Activated CD8-positive, alpha-beta memory T cell treated with anti-CD3 and anti-CD28 coated beads for 4 hours (primary cell): Measurements from ENCODE around the gene OR4F6.

Source experiments
- DNase-seq, 2 donors: peaks; one replicate each; pipeline ENCODE4 v3.0.0-alpha.2; 2020; ENCODE audit warnings: low read depth in 2 of 2

OR4F6 gene

DNA sequence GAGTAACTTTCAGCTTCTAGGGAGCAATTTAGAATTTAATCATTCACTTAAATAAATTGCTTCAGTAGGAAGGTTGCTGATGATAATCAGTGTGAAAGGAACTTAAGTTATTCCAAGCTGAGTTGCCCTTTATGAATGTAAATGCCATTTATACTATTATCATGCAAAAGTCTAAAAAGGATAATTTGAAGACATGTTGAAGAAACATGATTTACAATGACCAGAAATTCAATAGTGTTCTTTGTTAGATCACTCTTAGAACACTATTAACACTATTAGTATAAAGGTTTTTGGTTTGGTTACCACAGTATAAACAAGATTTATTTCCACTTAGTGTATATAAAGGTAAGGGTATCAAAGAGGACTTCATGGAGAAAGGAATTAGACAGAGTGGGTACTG, 1.6 kb downstream of the OR4F6 start:
- DNase-seq: no peak

- DNase-seq: no peak
These were observed 2.5 kb downstream of the OR4F6 start for GRCh38 chr15:101805605-101806345.

DNA sequence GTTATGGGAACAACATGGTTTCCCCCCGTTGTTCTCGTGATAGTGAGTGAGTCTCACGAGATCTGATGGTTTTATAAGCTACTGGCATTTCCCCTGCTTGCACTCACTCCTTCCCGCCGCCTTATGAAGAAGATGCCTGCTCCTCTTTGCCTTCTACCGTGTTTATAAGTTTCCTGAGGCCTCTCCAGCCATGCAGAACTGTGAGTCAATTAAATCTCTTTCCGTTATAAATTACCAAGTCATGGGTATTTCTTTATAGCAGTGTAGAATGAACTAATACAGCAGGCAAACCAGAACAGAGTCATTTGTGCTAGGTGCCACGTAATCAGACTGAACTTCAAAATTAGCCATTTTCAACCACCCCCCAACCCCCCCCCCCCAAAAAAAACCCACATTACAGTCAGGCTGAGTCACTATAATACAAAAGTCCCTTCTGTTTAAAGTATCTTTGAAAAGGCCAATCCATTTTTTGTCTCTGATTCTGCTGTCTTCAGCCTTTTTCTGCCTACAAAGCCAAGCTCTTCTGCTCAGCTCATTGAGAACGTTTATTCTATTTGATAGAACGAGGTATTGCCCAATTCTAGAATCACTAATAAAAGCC, 4.1 kb downstream of the OR4F6 start:
- no peak for DNase-seq

DNA sequence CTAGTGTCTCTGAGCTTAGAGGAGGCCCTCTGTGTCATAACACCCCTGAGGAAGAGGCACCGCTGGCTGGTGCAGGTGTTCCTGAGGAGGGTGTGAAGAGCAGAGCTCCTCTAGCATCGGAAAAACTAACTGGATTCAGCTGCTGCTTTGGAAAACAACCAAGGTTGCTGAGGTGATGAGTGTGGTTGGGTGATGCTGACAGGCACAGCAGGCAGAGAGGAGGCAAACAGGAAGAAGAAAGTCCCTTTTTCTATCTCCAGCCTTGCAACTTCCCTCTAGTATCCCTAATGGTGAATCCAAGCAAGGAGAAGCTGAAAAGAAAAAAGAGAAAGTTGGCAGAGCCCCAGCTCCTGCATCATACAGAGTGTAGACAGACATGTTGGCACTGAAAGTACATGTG, 4.9 kb downstream of the OR4F6 start:
- DNase-seq: no peak

DNA sequence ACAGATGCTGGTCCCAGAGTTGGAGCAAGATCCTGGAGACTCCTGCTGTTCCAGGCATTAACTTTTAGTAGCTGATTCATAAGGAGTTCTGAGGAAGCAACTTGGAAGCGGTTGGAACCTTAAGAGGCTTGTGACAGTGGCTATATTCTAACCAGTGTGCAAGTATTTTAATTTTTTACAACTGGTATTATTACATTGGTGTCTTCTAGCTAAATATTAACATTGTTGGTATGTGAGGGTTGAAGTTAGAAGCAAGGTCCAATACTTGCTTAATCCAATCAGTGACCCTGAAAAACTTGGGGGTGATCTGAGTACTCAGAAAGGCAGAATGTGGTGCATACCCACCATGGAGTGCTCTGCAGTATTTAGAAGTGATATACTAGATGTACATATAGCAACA, 7.1 kb downstream of the OR4F6 start:
- DNase-seq: no peak

DNA sequence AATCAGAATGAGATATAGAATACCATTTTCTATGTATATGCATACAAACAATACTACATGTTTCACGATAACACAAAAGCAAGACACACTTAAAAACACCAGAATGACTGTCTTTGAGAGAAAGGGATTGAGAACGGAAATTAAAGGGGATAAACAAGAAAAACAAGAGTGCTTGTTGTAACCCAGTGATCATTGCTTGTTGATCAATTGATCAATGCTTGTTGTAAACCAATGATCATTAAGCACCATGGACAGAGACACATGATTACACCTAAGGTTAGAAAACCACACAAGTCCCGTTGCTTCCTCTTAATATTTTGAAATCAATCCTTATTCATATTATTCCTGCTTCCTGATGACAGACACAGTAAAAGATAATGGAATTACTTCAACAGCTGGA, 7.6 kb downstream of the OR4F6 start:
- no peak for DNase-seq

GRCh38 chr15:101811902-101812301, 8.6 kb downstream of the OR4F6 start, which contains the start of gene OR4F15:
Gene OR4F15 (plus strand): TSS chr15:101812202. CDS start chr15:101818187, 5,985 bp downstream.
- DNase-seq: no peak

DNA sequence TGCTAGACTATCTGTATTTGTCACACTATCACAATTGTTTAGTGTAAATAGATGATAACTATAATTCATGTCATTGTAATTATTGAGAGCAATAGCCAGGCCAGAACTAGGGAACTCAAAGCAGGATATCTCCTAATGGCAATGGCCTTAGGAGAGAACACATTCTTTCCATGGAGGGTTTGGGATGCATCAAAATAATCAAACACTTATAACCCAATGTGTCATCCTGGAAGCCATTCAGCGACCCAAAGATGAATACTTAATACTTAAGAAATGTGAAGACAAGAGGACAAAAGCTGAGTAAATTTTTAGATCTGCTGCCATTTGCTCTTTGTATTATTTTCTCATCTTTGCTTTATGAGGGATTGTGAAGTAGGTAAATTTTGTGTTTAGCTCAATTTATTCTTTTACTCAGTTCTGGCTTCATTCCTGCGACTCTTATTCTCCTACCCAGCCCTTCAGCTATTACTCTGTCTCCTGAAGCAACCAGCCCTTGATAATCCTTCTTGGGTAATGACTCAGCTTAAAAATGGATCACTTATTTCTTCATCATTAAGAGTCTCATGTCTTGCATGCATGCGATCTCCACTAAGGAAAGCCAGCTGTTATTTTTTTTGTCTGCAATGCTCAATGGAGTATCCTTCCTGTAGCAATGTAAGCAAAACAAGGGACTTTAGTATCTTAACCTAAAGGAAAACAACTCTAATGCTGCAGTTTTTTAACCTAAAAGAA, 10.7 kb downstream of the OR4F6 start:
- DNase-seq: no peak

- DNase-seq: no peak
These were observed 17.5 kb downstream of the OR4F6 start for GRCh38 chr15:101820781-101821180.

DNA sequence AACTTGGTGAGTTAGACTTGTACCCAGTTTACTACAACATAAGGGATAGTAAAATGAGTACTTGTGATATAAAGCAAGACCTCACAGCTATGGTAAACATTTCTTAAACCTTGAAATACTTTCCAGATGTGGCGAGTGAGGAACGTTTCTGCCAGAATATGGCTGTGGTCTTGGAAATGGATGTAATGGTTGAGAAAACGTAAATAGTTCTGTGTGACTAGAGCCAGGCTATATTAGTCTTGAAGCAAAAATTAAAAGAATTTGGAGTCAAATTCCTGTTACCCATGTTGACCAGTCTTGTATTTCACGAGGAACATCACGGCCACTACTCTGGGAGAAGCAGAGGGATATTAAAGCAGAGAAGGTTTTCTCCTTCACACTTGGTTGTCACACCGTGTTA, 23.9 kb downstream of the OR4F6 start:
- DNase-seq: no peak

DNA sequence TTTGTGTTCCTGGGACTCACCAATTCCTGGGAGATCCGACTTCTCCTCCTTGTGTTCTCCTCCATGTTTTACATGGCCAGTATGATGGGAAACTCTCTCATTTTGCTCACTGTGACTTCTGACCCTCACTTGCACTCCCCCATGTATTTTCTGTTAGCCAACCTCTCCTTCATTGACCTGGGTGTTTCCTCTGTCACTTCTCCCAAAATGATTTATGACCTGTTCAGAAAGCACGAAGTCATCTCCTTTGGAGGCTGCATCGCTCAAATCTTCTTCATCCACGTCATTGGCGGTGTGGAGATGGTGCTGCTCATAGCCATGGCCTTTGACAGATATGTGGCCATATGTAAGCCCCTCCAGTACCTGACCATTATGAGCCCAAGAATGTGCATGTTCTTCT, 25.5 kb downstream of the OR4F6 start:
- DNase-seq: no peak

DNA sequence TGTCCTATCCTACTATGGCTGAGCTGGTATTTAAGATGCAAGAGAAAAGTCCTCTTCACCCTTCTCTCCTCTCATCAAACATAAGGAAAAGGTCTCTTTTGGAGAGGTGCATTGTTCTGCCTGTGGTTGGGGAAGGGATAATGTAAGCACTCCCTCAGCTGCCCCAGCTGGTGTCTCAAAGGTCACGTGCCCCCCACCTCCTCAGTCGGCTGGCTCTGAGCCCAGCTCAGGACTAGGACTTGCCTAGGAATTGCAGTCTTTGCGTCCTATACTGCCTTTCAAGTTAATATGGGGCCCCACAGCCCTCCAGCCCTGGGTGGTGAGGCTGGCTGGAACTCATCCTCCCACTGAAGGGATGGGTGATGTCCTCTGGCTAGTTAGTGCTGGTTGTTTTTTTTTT, 38.3 kb downstream of the OR4F6 start:
- no peak for DNase-seq

DNA sequence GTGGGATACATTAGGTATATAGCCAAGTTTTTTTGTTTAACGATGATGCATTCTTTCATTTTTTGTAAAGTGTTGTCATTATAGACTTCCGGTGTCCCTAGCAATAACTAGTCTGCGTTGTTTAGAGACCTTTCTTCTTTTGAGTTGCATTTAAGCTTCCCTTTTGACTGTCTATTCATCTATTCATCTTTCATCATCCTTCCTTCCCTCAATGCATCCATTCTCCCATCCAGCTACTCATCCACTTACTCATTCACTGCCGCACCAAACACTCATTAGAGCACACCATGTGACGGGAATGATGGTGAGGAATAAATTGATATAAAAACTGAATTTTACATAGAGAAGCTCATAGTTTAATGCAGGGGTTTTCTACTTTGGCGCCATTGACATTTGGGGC, 41.6 kb downstream of the OR4F6 start:
- DNase-seq: no peak

DNA sequence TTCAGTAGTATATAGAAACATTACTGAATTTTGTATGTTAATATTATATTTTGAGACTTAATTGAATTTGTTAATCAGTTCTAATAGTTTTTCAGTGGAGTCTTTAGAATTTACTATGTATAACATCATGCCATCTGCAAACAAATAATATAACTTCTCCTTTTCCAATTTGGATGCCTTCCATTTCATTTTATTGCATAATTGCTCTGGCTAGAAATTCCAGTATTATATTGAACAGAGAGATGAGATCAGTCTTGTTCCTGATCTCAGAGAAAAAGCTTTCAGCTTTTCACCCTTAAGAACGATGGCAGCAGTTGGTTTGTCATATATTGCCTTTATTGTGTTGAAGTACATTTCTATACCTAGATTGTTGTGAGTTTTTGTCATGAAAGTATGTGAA, 49.0 kb downstream of the OR4F6 start:
- no peak for DNase-seq
